Heart right ventricle (tissue), 16 donors: ENCODE results near the gene SRGAP3. TPM values are rescaled to one million over a fixed set of nuclear protein-coding genes. Genes with fewer than 3 reads are reported as not detected.
A peak's percentile ranks its signal among the peaks of the same experiment; 100 is the strongest.

ENCODE experiments used
- ATAC-seq, 8 donors: fragments of 200-7000 bp; cut with Tn5 transposase; one replicate each; pipeline ENCODE4 v1.9.1; 2020; ENCODE audit warnings: mild to moderate bottlenecking in 8 of 8, moderate library complexity in 8 of 8, moderate number of reproducible peaks in 1 of 8
- DNase-seq, 2 donors: peaks; one replicate each; pipeline ENCODE4 v3.0.0-alpha.2; 2020
- H3K27ac ChIP-seq, 10 donors: fragments of 200-600 bp; sonication (generic) in 2 of 10; one replicate each; pipeline versions ENCODE4 v1.5.0 to v1.8.0; 2020 to 2022; ENCODE audit warnings: mild to moderate bottlenecking in 3 of 10
- H3K27me3 ChIP-seq, 7 donors: fragments of 200-600 bp; one replicate each; pipeline ENCODE4 v1.8.0; 2021 to 2022; ENCODE audit warnings: mild to moderate bottlenecking in 2 of 7
- H3K36me3 ChIP-seq, 9 donors: fragments of 200-600 bp; sonication (generic) in 1 of 9; one replicate each; pipeline versions ENCODE4 v1.5.0 to v1.8.0; 2020 to 2022; ENCODE audit warnings: mild to moderate bottlenecking in 2 of 9
- H3K4me1 ChIP-seq, 9 donors: fragments of 200-600 bp; sonication (generic) in 1 of 9; one replicate each; pipeline versions ENCODE4 v1.5.0 to v1.8.0; 2020 to 2022; ENCODE audit warnings: mild to moderate bottlenecking in 4 of 9
- H3K4me3 ChIP-seq, 10 donors: fragments of 200-600 bp; sonication (generic) in 2 of 10; one replicate each; pipeline versions ENCODE4 v1.5.0 to v1.8.0; 2020 to 2022; ENCODE audit warnings: mild to moderate bottlenecking in 7 of 10, moderate library complexity in 2 of 10
- H3K9me3 ChIP-seq, 11 donors: fragments of 200-600 bp in 10 of 11; sonication (generic) in 2 of 11; one replicate each; pipeline versions ENCODE4 v1.5.0 to v1.8.0; 2013 to 2022; ENCODE audit warnings: mild to moderate bottlenecking in 2 of 11, control low read depth in 1 of 11, moderate library complexity in 1 of 11
- CTCF ChIP-seq, 9 donors: fragments of 200-600 bp; sonication (generic) in 2 of 9; IDR thresholded peaks; one replicate each; pipeline versions ENCODE4 v1.5.0 to v1.8.0; 2021 to 2022; ENCODE audit warnings: antibody characterized with exemption in 9 of 9, mild to moderate bottlenecking in 5 of 9, moderate library complexity in 1 of 9
- WGBS, 2 donors: extraction: QIAGEN DNeasy Blood & Tissue Kit; methylation state at CpG; one replicate each; pipeline ENCODE4 v1.1.7; 2013; ENCODE audit warnings: inconsistent platforms in 1 of 2; 5-methylcytosine and 5-hydroxymethylcytosine counted together
- intact Hi-C, 10 donors: fragments of 100-400 bp; cut with DNase I; formaldehyde crosslinking; loops; one replicate each; pipeline versions ENCODE4 v1.11.1 to v1.14.2; 2022
- polyA plus RNA-seq, 2 donors: library from polyadenylated mRNA; stranded (reverse); fragments of 200-250 nt; gene quantifications; one replicate each; pipeline ENCODE4 v1.2.3, GENCODE V29; 2013
- total RNA-seq, 10 donors: library from RNA; stranded (reverse); fragmentation: NEBNext Ultra II Directional in 3 of 10; extraction: Animal tissue kit (Norgen Biotek cat#: 25700) in 3 of 10; gene quantifications; one replicate each; pipeline versions ENCODE4 v1.2.1 to v1.2.4, GENCODE V29; 2021 to 2023
- donor health status: Arrhythmogenic right ventricular cardiomyopathy.
- donor health status: ischemic (EF 13 %, LVEDD 7.1; RV severe dilation, severe dysfunction).
- donor health status: healthy with polysubstance abuse.
- donor health status: DM: no; HTN: yes; CAD: no.
- donor health status: DM: no; HTN: no; CAD: no.
- donor health status: ischemic (EF 25% LVEDD 6.9; RV normal size, moderate dysfunction).
- donor health status: ischemic (EF 25% LVEDD 5.7; RV mildly dilated, moderate dysfunction).
- donor health status: healthy.
- donor health status: DM: yes; HTN: yes; CAD: no.
- donor health status: Ischemic cardiomyopathy.
- donor health status: ischemic (EF 35%, LVEDD 5.7; RV mildly dilated, moderate dysfunction).
- donor health status: nonischemic (EF 11% LVEDD 7.7; RV severe dilation, severe dysfunction).
- donor health status: DM: yes; HTN: yes; CAD: no.
- donor health status: PGD.
- donor health status: ischemic (EF 29% LVEDD 5.4; RV normal size, mild dysfunction).
- donor health status: nonischemic (EF 23%, LVEDD 6.1; RV moderate dilation, normal function).

SRGAP3 gene
- total and polyA plus RNA-seq, 12 donors, result 0.67 to 16.1 (median 10.6) TPM

GRCh38 chr3:9133656-9134055 lies 115.8 kb downstream of the SRGAP3 start:
- Histone ChIP-seq H3K27ac (no peak overlapping the region), H3K9me3 (no peaks in the 10 kb centered on the region), H3K27me3 (peaks cover 0 to 23% (median 8%) of the 10 kb centered on the region in 7 donors), H3K4me1 (peaks cover 0 to 21% (median 4%) of the 10 kb centered on the region in 9 donors), H3K36me3 (no peaks in the 10 kb centered on the region), H3K4me3 (no peak overlapping the region)
- WGBS, 2 donors, result 69 to 88% methylated on average over 3 of the region's 3 CpGs
- ATAC-seq (no peak), DNase-seq (no peak)
- TF ChIP-seq CTCF (IDR thresholded peaks at IDR 0.05), result no peak
- intact Hi-C loops, result loop anchor here in 1 of 10 donors (10.0 kb wide), 1 partner anchor 111 kb away; the partner anchor contains the start of gene SRGAP3

GRCh38 chr3:9130345-9131305 lies 118.8 kb downstream of the SRGAP3 start:
- DNase-seq, result no peak
- no peak for TF ChIP-seq CTCF (IDR thresholded peaks at IDR 0.05)
- H3K36me3 ChIP-seq, result no peaks in the 10 kb centered on the region
- H3K4me3 ChIP-seq, result no peak overlapping the region
- H3K9me3 ChIP-seq, result no peaks in the 10 kb centered on the region
- no peak overlapping the region for H3K27ac ChIP-seq
- WGBS, 2 donors, result 49 to 52% methylated on average over 8 of the region's 8 CpGs
- ATAC-seq, result peak in 3 of 8 donors; percentile 25 to 58 (median 27)
- intact Hi-C loops, result loop anchor here in 1 of 10 donors (10.0 kb wide), 1 partner anchor 114 kb away; the partner anchor contains the start of gene SRGAP3
- H3K4me1 ChIP-seq, result peaks cover 0 to 12% (median 0%) of the 10 kb centered on the region in 9 donors
- peaks cover 0 to under 1% (median 0%) of the 10 kb centered on the region in 7 donors for H3K27me3 ChIP-seq

GRCh38 chr3:9129365-9129764 lies 120.1 kb downstream of the SRGAP3 start:
- WGBS, 2 donors, result 79 to 83% methylated on average over 2 of the region's 2 CpGs

More at GRCh38 chr3:9129365-9129764, 120.1 kb downstream of the SRGAP3 start:
- Histone ChIP-seq H3K27ac (no peak overlapping the region), H3K36me3 (no peaks in the 10 kb centered on the region), H3K4me1 (peaks cover 0 to 11% (median 0%) of the 10 kb centered on the region in 9 donors), H3K27me3 (no peaks in the 10 kb centered on the region), H3K9me3 (no peaks in the 10 kb centered on the region), H3K4me3 (no peak overlapping the region)
- intact Hi-C loops, result no loop called here
- ATAC-seq, result no peak
- no peak for TF ChIP-seq CTCF (IDR thresholded peaks at IDR 0.05)
- DNase-seq, result no peak
